AG10803 (cell line): ENCODE data around the gene MOCS3.

Experiments
- DNase-seq: peaks from one replicate; pipeline ENCODE4 v3.0.0; 2010; ENCODE audit warnings: low read depth
- H3K4me3 ChIP-seq: 2 replicates; pipeline ENCODE4 v1.5.1; 2011; ENCODE audit warnings: mild to moderate bottlenecking, low read length, control low read depth
- CTCF ChIP-seq: conservative IDR thresholded peaks from 2 replicates; pipeline ENCODE4 v1.5.1; 2011; ENCODE audit warnings: mild to moderate bottlenecking, low read length, control low read depth, inconsistent platforms

MOCS3 gene

GRCh38 chr20:50996901-50997865 is 38.6 kb downstream of the MOCS3 start:
- H3K4me3 ChIP-seq = no peak overlapping the region
- TF ChIP-seq CTCF = no peak
- peak; percentile 40 for DNase-seq

- no peak for DNase-seq
These were observed 40.7 kb downstream of the MOCS3 start for GRCh38 chr20:50999355-50999754.

GRCh38 chr20:51001430-51002265 is 43.0 kb downstream of the MOCS3 start:
- no peak for TF ChIP-seq CTCF
- no peak overlapping the region for H3K4me3 ChIP-seq
- no peak for DNase-seq

More at GRCh38 chr20:50999355-50999754, 40.7 kb downstream of the MOCS3 start:
- no peak for TF ChIP-seq CTCF
- no peak overlapping the region for H3K4me3 ChIP-seq

GRCh38 chr20:51002633-51003032 is 44.0 kb downstream of the MOCS3 start:
- no peak for TF ChIP-seq CTCF

GRCh38 chr20:51003753-51004152 is 45.1 kb downstream of the MOCS3 start:
- no peak overlapping the region for H3K4me3 ChIP-seq
- no peak for TF ChIP-seq CTCF
- DNase-seq = no peak

More at GRCh38 chr20:51002633-51003032, 44.0 kb downstream of the MOCS3 start:
- no peak for DNase-seq
- no peak overlapping the region for H3K4me3 ChIP-seq

GRCh38 chr20:51004305-51004727 is 45.7 kb downstream of the MOCS3 start:
- DNase-seq = no peak
- no peak overlapping the region for H3K4me3 ChIP-seq
- no peak for TF ChIP-seq CTCF
